NCI-H1105 treated with DMSO at 0.1 percent for 48 hours (cell line): ENCODE measurements around the gene SLN.

ENCODE experiments used
- DNase-seq: peaks from one replicate; lab custom pipeline; 2025; lab: John Stamatoyannopoulos, UW

Gene SLN

GRCh38 chr11:107711861-107712755 is at the start of gene SLN:
Gene SLN (minus strand): TSS chr11:107712056.
- DNase-seq: peak; percentile 77

DNA sequence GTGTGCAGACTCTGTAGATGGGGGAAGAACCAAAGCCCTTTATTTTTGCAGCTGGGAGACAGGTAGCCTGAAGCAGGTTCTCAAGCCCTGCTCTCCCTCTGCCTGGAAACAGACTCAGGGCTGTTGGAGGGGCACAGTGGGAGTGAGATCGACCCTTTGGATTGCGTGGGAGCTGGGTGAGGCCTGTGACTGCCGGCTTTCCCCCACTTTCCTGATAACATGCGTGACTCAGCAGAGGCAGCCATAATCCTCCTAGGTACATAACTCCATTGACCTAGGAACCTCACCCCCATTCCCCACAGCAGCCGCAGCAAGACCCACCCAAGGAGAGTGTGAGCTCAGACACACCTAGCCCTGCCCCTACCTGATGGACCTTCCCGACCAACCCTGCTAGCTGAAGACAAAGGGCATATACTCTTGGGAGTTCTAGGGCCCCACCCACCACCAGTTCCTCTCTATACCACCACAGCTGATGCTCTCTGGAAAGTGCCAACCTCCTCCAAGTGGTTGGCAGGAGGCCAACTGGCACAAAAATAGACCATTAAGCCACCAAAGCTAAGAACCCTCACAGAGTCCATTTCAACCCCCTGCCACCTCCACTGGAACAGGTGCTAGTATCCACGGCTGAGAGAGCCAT is 47.0 kb upstream of the SLN start:
- DNase-seq: peak; percentile 66

DNA sequence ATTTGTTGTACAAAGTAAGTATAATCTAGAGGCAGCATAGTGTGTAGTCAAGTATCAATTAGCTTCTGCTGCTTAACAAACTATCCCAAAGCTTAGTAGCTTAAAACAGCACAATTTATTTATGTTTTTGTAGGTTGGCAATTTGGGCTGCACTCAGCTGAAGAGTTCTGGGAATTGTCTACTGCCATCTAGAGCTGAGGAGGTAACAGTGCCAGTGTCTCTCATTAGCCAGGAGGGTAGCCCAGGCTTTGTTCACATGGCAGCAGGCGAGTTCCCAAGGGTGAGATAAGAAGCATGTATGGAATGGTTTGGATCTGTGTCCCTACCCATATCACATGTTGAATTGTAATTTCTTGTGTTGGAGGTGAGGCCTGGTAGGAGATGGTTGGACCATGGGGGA is 45.8 kb upstream of the SLN start:
- no peak for DNase-seq

GRCh38 chr11:107756553-107756952 is 44.7 kb upstream of the SLN start:
- no peak for DNase-seq

GRCh38 chr11:107752949-107753822 is 41.3 kb upstream of the SLN start:
- DNase-seq: no peak

- no peak for DNase-seq
Measured at GRCh38 chr11:107752508-107752907, 40.7 kb upstream of the SLN start.

DNA sequence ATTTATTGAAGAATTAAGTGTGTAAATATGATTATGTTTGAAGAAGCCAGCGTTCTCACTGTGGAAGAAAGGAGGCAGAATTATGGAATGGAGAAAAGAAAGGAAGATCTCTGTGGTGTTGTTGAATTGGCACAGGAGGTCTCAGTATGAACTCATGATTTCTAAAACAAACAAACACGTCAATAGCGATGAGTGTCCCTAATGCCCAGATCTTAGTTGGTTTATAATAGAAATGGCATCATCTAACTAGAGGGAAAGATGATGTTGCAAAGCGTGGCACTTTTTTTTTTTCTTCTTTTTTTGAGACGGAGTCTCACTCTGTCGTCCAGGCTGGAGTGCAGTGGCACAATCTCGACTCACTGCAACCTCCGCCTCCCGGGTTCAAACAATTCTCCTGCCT is 39.2 kb upstream of the SLN start:
- no peak for DNase-seq

DNA sequence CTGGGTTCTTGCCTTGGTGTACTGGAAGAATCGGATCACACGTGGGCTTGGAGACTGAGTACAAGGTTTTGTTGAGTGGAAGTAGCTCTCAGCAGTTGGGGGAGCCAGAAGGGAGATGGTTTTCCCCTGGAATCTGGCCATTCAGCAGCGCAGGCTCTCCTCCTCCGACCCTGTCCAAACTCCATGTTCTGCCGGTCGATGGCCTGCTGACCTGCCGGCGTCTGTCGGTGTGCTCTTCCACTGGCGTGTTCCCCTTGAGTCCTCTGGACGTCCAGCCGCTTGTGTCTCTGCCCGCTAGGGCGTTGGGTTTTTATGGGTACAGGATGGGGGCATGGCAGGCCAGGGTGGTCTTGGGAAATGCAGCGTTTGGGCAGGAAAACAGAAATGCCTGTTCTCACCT is 38.5 kb upstream of the SLN start:
- DNase-seq: no peak

DNA sequence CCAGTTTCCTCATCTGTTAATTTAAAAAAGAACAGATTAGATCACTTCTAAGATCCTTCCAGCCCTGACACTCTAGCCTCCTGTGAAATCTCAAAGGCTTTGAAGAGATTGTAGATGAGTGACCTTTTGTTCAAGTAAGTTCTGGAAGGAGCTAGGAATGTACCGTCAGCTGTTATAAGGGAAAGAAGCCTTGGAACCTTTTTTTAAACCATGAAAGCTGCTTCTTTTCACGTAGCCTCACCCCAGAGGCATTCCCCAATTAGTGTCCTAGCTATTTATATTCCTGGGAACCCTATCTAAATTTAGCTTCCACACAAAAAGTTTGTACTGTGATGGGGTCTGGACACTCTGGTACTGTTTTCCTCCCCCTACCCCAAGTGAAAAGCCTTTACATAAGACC is 35.8 kb upstream of the SLN start:
- no peak for DNase-seq

DNA sequence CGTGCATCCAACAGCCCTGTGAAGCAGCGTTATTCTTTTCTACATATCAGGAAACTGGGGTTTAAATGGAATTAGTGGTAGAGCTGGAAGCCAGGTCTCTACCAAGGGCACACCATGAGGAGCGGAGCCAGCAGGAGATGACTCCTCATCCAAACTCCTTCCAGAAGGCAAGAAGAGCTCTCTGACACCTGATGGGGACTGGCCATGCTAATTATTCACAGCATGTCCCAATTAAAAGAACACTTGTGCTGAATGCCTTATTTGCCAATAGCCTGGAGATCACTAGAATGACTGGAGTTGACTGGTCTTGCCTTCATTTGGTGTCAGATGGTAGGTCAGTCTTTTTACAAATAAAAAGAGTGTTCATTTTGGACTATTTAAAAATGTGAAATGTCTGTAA is 32.9 kb upstream of the SLN start:
- no peak for DNase-seq

DNA sequence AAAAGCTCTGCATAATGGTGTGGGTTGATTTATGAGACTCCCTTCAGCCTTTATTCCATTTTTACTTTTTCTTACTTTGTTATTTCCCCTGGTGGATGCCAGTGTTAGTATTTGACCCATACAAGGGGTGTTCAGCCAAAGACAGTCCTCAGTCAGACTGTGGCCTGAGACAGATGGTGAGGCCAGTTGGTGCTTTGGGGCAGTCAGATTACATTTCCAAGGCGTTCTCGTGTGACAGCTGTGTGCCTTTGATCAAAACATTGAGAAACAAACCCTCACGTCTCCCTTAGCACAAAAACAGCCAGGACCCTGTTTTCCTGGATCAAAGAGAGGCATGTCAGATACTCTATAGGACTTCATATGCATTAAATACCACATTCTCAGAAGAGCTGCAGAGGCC is 31.3 kb upstream of the SLN start:
- DNase-seq: no peak

DNA sequence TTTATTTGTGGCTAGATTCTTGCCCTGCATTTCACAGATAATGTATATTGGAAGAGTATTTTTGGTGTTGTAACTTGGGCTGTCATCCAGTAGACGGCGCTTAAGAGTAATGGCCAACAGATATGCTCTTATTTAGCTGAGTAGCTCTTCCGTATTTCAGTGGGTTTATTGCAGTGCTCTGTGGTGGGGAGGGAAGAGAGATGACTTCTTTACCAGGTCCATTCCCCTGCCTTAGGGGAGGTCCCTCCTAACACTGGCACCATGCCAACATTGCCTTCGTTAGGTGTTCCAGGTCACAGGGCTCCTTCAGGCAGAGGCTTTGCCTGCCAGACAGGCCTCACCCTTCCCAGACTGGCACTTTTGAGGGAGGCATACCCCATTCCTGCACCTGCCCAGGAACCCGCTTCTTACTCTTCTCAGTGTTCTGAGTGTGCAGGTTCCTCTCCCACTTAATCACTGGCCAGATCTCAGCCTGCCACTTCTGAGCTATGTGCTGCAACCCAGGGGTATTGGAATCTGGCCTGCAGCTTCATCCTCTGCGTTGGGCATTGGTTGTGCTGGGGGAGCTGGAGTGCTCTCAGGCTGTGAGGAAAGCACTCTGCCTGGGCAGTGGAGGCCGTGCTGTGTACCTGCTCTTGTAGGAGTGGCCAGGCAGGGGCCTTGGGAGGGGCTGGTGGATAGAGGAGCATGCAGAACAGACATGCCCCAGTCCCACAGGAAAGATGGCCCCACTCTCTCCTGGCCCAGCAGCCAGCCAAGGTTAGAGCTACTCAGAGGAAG is 29.4 kb upstream of the SLN start:
- no peak for DNase-seq

GRCh38 chr11:107740271-107740670 is 28.4 kb upstream of the SLN start:
- DNase-seq: no peak

- DNase-seq: no peak
Measured at GRCh38 chr11:107736546-107736945, 24.7 kb upstream of the SLN start.

GRCh38 chr11:107733518-107733917 is 21.7 kb upstream of the SLN start:
- no peak for DNase-seq

DNA sequence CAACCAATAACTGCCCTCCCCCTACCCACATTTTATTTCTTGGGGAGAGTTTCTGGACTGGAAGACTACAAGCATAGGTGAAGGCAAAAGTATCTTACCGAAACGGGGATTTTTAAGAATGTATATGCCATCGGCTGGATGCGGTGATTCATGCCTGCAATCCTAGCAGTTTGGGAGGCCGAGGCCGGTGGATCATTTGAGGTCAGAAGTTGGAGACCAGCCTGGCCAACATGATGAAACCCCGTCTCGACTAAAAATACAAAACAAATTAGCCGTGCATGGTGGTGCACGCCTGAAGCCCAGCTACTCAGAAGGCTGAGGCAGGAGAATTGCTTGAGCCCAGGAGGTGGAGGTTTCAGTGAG is 20.8 kb upstream of the SLN start:
- DNase-seq: no peak

GRCh38 chr11:107731941-107732688 is 20.3 kb upstream of the SLN start:
- no peak for DNase-seq

DNA sequence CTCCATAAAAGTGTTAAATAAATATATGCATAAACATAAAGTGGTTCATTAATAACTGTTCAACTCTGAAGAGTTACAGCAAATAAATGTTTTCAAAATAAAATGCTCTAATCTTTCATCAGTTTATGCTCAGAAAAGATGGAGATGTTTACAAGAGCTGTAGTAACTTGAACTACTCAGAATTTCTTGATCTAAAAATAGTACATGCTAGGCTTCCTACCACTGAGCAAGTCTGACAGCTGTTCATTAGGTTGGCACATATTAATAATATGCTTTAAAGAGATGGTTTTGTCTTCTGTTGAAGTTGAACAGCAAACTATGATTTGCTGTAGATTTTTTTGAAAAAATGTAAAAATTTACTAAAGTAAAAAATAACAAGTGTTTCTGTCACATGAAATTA is 10.8 kb upstream of the SLN start:
- no peak for DNase-seq

GRCh38 chr11:107721207-107721606 is 9.4 kb upstream of the SLN start:
- no peak for DNase-seq

- DNase-seq: no peak
Measured at GRCh38 chr11:107720303-107720774, 8.5 kb upstream of the SLN start.
